Measurements from ENCODE around the gene PIK3R6.

GRCh38 chr17:8898126-8898525 is 30.7 kb upstream of the PIK3R6 start:
- TF ChIP-seq CTCF (IDR thresholded peaks at IDR 0.05) = no peak
- no peak for TF ChIP-seq EP300 (IDR thresholded peaks at IDR 0.05)
